Endothelial cell of umbilical vein (primary cell): ENCODE data around the gene TM4SF4. TPM values are rescaled to one million over a fixed set of nuclear protein-coding genes. Genes with fewer than 3 reads are reported as not detected.

ENCODE experiments used
- BruUV-seq: library from RNA; stranded (reverse); fragments of 400-500 nt; replicated peaks from 2 replicates; lab custom pipeline; 2021; lab: Mats Ljungman, UMichigan
- CTCF ChIA-PET: fragments of 300-600, 350-600 bp; sonication (Branson Sonifier 250); formaldehyde crosslinking; loops from one replicate; lab custom pipeline; 2021; ENCODE audit warnings: antibody characterized with exemption, inconsistent platforms; lab: Charles Lee
- POLR2A ChIA-PET: fragments of 300-600, 350-600 bp; sonication (Branson Sonifier 250); formaldehyde crosslinking; loops from one replicate; lab custom pipeline; 2021; ENCODE audit warnings: antibody characterized with exemption, inconsistent platforms; lab: Charles Lee
- DNase-seq: peaks from one replicate; pipeline ENCODE4 v3.0.0-alpha.2; 2011; ENCODE audit warnings: low read depth, low spot score
- FAIRE-seq: peaks from 2 replicates; lab custom pipeline; 2011; peaks lifted over from hg19 to GRCh38; lab: Jason Lieb, UNC
- H2AFZ ChIP-seq: 2 replicates; pipeline ENCODE4 v1.6.0; 2012; ENCODE audit warnings: low read depth, low read length, control low read depth, inconsistent platforms
- H3K27ac ChIP-seq: 2 replicates; pipeline ENCODE4 v1.5.1; 2011; ENCODE audit warnings: low read depth, mild to moderate bottlenecking, control low read depth, low read length, moderate library complexity; ENCODE audit not compliant: insufficient read depth
- H3K27me3 ChIP-seq, 2 experiments: 2 replicates each; pipeline versions ENCODE4 v1.6.0 to v1.6.1; 2011; ENCODE audit warnings: low read length in 2 of 2, mixed read lengths in 1 of 2; ENCODE audit not compliant: control insufficient read depth in 2 of 2, insufficient read depth in 2 of 2
- H3K36me3 ChIP-seq, 2 experiments: 2 replicates in 1 of 2; 3 replicates in 1 of 2; pipeline ENCODE4 v1.5.1; 2011; ENCODE audit warnings: low read length in 2 of 2, mild to moderate bottlenecking in 1 of 2, moderate library complexity in 1 of 2; ENCODE audit not compliant: control insufficient read depth in 2 of 2, insufficient read depth in 2 of 2; ENCODE audit errors: extremely low read depth in 1 of 2
- H3K4me1 ChIP-seq: 3 replicates; pipeline ENCODE4 v1.5.1; 2011; ENCODE audit warnings: mild to moderate bottlenecking, low read length; ENCODE audit not compliant: control insufficient read depth, insufficient read depth; ENCODE audit errors: extremely low read depth
- H3K4me2 ChIP-seq: 2 replicates; pipeline ENCODE4 v1.6.1; 2011; ENCODE audit warnings: low read length, control low read depth, mixed read lengths; ENCODE audit not compliant: insufficient read depth
- H3K4me3 ChIP-seq, 3 experiments: fragments of 200-600 bp in 1 of 3; sonication (generic), shearing (Covaris generic) in 1 of 3; replicated peaks in 1 of 3; 2 replicates each; pipeline ENCODE4 v1.5.1; 2011 to 2016; ENCODE audit warnings: control low read depth in 3 of 3, low read length in 3 of 3, mild to moderate bottlenecking in 2 of 3, inconsistent platforms in 1 of 3, low read depth in 1 of 3, moderate library complexity in 1 of 3; ENCODE audit not compliant: insufficient read depth in 1 of 3
- H3K79me2 ChIP-seq: 2 replicates; pipeline ENCODE4 v1.6.0; 2012; ENCODE audit warnings: low read length, inconsistent platforms; ENCODE audit not compliant: control insufficient read depth, insufficient read depth
- H3K9ac ChIP-seq: replicated peaks from 2 replicates; pipeline ENCODE3; 2011; ENCODE audit warnings: low read length, control low read depth; ENCODE audit not compliant: insufficient read depth; ENCODE audit errors: extremely low read depth
- H3K9me1 ChIP-seq: replicated peaks from 3 replicates; pipeline ENCODE4 v1.6.0; 2011; ENCODE audit warnings: mild to moderate bottlenecking, low read length; ENCODE audit not compliant: control insufficient read depth, insufficient read depth; ENCODE audit errors: extremely low read depth
- H3K9me3 ChIP-seq: replicated peaks from 2 replicates; pipeline ENCODE4 v1.5.1; 2012; ENCODE audit warnings: low read length, inconsistent platforms; ENCODE audit not compliant: control insufficient read depth, insufficient read depth
- H4K20me1 ChIP-seq: replicated peaks from 2 replicates; pipeline ENCODE3; 2011; ENCODE audit warnings: mild to moderate bottlenecking, low read length; ENCODE audit not compliant: control insufficient read depth, insufficient read depth; ENCODE audit errors: extremely low read depth
- CTCF ChIP-seq, 2 donors: IDR thresholded peaks; 1 replicate in 1 of 2; 2 replicates in 1 of 2; pipeline ENCODE4 v1.5.1; 2011; ENCODE audit warnings: low read length in 2 of 2, mild to moderate bottlenecking in 2 of 2, moderate library complexity in 2 of 2, control low read depth in 1 of 2, inconsistent platforms in 1 of 2, low read depth in 1 of 2; ENCODE audit not compliant: insufficient read depth in 1 of 2; ENCODE audit errors: extremely low read depth in 1 of 2
- EZH2 ChIP-seq: IDR thresholded peaks from 2 replicates; pipeline ENCODE4 v1.6.1; 2012; ENCODE audit warnings: borderline replicate concordance, low read depth, mild to moderate bottlenecking, moderate library complexity, low read length, inconsistent platforms; ENCODE audit not compliant: severe bottlenecking
- FOS ChIP-seq: IDR thresholded peaks from 2 replicates; pipeline ENCODE4 v1.6.1; 2011; ENCODE audit warnings: mild to moderate bottlenecking, low read length, moderate library complexity, borderline replicate concordance; ENCODE audit not compliant: insufficient read depth
- GATA2 ChIP-seq: IDR thresholded peaks from 2 replicates; pipeline ENCODE4 v1.7.0; 2011; ENCODE audit warnings: low read depth, mild to moderate bottlenecking, moderate library complexity, mixed read lengths, low read length; ENCODE audit not compliant: insufficient read length, insufficient read depth
- JUN ChIP-seq: IDR thresholded peaks from 2 replicates; pipeline ENCODE4 v1.6.1; 2011; ENCODE audit warnings: borderline replicate concordance, low read depth; ENCODE audit not compliant: insufficient read length, insufficient read depth
- MAX ChIP-seq: IDR thresholded peaks from 2 replicates; pipeline ENCODE4 v1.6.1; 2011; ENCODE audit not compliant: insufficient read depth, insufficient read length
- MYC ChIP-seq: IDR thresholded peaks from one replicate; pipeline ENCODE4 v1.6.1; 2011; ENCODE audit warnings: mild to moderate bottlenecking, low read depth, low read length
- POLR2A ChIP-seq: IDR thresholded peaks from 2 replicates; pipeline ENCODE4 v1.6.1; 2012; ENCODE audit warnings: low read depth, mild to moderate bottlenecking, control low read depth, low read length
- POLR2AphosphoS5 ChIP-seq: IDR thresholded peaks from 2 replicates; pipeline ENCODE4 v1.6.1; 2012; ENCODE audit warnings: low read depth, mild to moderate bottlenecking, control low read depth, low read length, moderate library complexity; ENCODE audit not compliant: insufficient read depth
- dilution Hi-C: fragments of 300-500 bp; cut with MboI; formaldehyde crosslinking; loops from one replicate; pipeline ENCODE4 v1.15.0; 2019; ENCODE audit warnings: low sequenced_read_pairs; ENCODE audit not compliant: extremely low pct_ligation_motif_present
- intact Hi-C: fragments of 100-400 bp; cut with micrococcal nuclease; formaldehyde crosslinking; loops from one replicate; pipeline ENCODE4 v1.10.0; 2022
- polyA plus RNA-seq, 4 experiments: library from polyadenylated mRNA; depleted of rRNA in 3 of 4; stranded (reverse) in 3 of 4; unstranded in 1 of 4; fragments of >200 nt; gene quantifications; 2 replicates each; pipeline versions ENCODE4 v1.2.1 to v1.2.3, GENCODE V29; 2011 to 2012; ENCODE audit warnings: missing spikeins in 1 of 4
- total RNA-seq: library from RNA; stranded (reverse); gene quantifications from 2 replicates; pipeline ENCODE4 v1.2.3, GENCODE V29; 2021

TM4SF4 gene
- total and polyA plus RNA-seq, 2 donors (not counting 3 experiments of a cell fraction or from before 2014, with no cell fraction given): not detected

GRCh38 chr3:149495581-149496125 lies 21.2 kb downstream of the TM4SF4 start:
- ChIA-PET POLR2A (interaction anchor here (1.2 kb wide), 1 partner anchor 12 kb away, joined by 3 read pairs; no protein-coding TSS in a partner anchor), CTCF (interaction anchor here (0.7 to 7.2 kb wide), 12 partner anchors 9 to 689 kb away, joined by 3 to 122 read pairs (median 4); no protein-coding TSS in a partner anchor)
- no peak overlapping the region for H2AFZ ChIP-seq
- peaks cover 3% of the 10 kb centered on the region for H3K4me1 ChIP-seq
- H3K4me3 ChIP-seq: no peak overlapping the region
- no peaks in the 10 kb centered on the region for H3K27me3 ChIP-seq
- no peaks in the 10 kb centered on the region for H4K20me1 ChIP-seq
- DNase-seq (no peak), FAIRE-seq (no peak)
- TF ChIP-seq GATA2: no peak
- TF ChIP-seq JUN: no peak
- TF ChIP-seq EZH2: no peak
- TF ChIP-seq POLR2A: no peak
- TF ChIP-seq MYC: no peak
- TF ChIP-seq POLR2AphosphoS5: no peak
- TF ChIP-seq MAX: no peak
- TF ChIP-seq FOS: no peak
- TF ChIP-seq CTCF (IDR thresholded peaks at IDR 0.05; ENCODE audit: extremely low read depth in 1 of 2, insufficient read depth in 1 of 2, low read depth in 1 of 2, low read length in 2 of 2): no peak
- H3K9me1 ChIP-seq: no peaks in the 10 kb centered on the region
- H3K27ac ChIP-seq: no peak overlapping the region
- H3K9me3 ChIP-seq: no peaks in the 10 kb centered on the region
- intact Hi-C loops: loop anchor here (10.0 kb wide), 1 partner anchor 439 kb away; no protein-coding TSS in a partner anchor
- no peaks in the 10 kb centered on the region for H3K36me3 ChIP-seq
- no TSS peak for BruUV-seq
- H3K79me2 ChIP-seq: no peaks in the 10 kb centered on the region
- dilution Hi-C loops: no loop called here
- no peak overlapping the region for H3K4me2 ChIP-seq
- no peak overlapping the region for H3K9ac ChIP-seq
